ENCODE results near the gene CELSR1.

- TF ChIP-seq ZBTB33 (IDR thresholded peaks at IDR 0.05; ENCODE audit: extremely low read depth, insufficient replicate concordance, low read length) (no peak), CTCF (IDR thresholded peaks at IDR 0.05 in 2 of 3, conservative IDR thresholded peaks at IDR 0.05 in 1 of 3; ENCODE audit: borderline replicate concordance in 1 of 3, insufficient read depth in 1 of 3, low read depth in 2 of 3, low read length in 2 of 3) (no peak), REST (IDR thresholded peaks at IDR 0.05; ENCODE audit: low read depth) (no peak), SP1 (IDR thresholded peaks at IDR 0.05; ENCODE audit: low read depth) (no peak), TCF7L2 (IDR thresholded peaks at IDR 0.05; ENCODE audit: borderline replicate concordance, extremely low read depth, insufficient read depth, insufficient read length) (no peak)
Observed at GRCh38 chr22:46429325-46429853, 108.0 kb downstream of the CELSR1 start.
